ENCODE measurements around the gene ZNF12. TPM values are rescaled to one million over a fixed set of nuclear protein-coding genes. Genes with fewer than 3 reads are reported as not detected.

The ZNF12 gene
- total and polyA plus RNA-seq, 2 donors (not counting 1 experiment from before 2014, with no cell fraction given) = 15.9 to 17.8 TPM

DNA sequence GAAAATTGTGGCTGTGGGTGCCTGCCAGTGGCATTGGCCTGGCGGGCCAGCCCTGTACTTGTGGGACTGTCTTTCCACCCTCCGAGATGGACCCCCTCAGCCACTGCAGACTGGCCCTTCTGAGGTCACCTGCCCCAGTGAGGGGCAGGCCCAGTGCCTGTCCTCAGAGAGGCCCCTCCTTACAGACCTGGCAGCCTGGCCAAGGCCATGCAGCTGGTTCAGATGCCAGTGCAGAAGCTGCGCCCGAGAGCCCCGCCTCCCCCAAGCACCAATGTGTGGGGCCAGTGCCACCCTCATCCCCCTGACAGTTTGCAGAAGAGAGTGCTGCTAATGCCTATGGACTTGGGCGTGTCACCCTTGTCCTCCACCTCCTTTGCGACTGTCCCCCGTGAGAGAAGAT is 59.7 kb downstream of the ZNF12 start:
- Histone ChIP-seq H3K9me3 (ENCODE audit: control insufficient read depth, insufficient read depth, low read depth, low read length) (no peaks in the 10 kb centered on the region), H2AFZ (ENCODE audit: low read length) (no peak overlapping the region), H3K79me2 (ENCODE audit: control insufficient read depth, insufficient read depth, low read length) (no peaks in the 10 kb centered on the region), H3K27ac (ENCODE audit: insufficient read depth, low read length) (no peak overlapping the region), H4K20me1 (ENCODE audit: control insufficient read depth, extremely low read depth, insufficient read depth, low read length) (no peaks in the 10 kb centered on the region), H3K4me3 (replicated peaks in 1 of 4; ENCODE audit: control extremely low read depth in 1 of 4, insufficient read depth in 1 of 4, low read depth in 3 of 4, low read length in 4 of 4) (no peak overlapping the region), H3K4me1 (ENCODE audit: control insufficient read depth, extremely low read depth, insufficient read depth, low read length) (no peaks in the 10 kb centered on the region), H3K36me3 (ENCODE audit: control insufficient read depth, insufficient read depth, low read length) (peaks cover 23% of the 10 kb centered on the region), H3K9ac (ENCODE audit: insufficient read depth, low read length) (no peak overlapping the region), H3K4me2 (ENCODE audit: extremely low read depth, insufficient read depth, low read length) (no peak overlapping the region), H3K27me3 (ENCODE audit: control insufficient read depth, insufficient read depth, low read length) (no peaks in the 10 kb centered on the region)
- no peak for DNase-seq (ENCODE audit: low read depth in 2 of 2)
- TF ChIP-seq, protein P1, sequence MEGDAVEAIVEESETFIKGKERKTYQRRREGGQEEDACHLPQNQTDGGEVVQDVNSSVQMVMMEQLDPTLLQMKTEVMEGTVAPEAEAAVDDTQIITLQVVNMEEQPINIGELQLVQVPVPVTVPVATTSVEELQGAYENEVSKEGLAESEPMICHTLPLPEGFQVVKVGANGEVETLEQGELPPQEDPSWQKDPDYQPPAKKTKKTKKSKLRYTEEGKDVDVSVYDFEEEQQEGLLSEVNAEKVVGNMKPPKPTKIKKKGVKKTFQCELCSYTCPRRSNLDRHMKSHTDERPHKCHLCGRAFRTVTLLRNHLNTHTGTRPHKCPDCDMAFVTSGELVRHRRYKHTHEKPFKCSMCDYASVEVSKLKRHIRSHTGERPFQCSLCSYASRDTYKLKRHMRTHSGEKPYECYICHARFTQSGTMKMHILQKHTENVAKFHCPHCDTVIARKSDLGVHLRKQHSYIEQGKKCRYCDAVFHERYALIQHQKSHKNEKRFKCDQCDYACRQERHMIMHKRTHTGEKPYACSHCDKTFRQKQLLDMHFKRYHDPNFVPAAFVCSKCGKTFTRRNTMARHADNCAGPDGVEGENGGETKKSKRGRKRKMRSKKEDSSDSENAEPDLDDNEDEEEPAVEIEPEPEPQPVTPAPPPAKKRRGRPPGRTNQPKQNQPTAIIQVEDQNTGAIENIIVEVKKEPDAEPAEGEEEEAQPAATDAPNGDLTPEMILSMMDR (conservative IDR thresholded peaks at IDR 0.05 in 1 of 2, IDR thresholded peaks at IDR 0.05 in 1 of 2; ENCODE audit: low read depth in 1 of 2, low read length in 2 of 2) = no peak
- TF ChIP-seq EZH2 (IDR thresholded peaks at IDR 0.05; ENCODE audit: low read length, missing control alignments) = no peak

DNA sequence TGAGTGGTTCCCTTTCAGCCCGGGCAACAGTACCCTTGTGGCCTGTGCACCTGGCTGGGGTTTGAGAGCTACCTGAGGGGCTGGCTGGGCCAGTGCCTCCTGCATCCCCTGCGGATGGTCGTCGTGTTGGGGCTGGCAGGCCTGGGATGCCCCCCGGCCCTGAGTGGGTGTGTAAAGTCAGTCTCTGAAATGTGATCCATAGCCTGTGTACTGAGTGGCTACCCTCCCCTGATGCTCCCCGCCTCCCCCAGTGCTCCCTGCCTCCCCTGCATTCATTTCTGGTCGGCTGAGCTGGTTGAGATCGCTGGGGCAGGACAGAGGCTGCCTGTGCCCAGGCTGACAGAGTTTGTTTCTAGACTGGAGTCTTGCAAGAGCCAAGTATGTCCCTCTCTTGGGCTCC is 60.3 kb downstream of the ZNF12 start:
- Histone ChIP-seq H3K9ac (ENCODE audit: insufficient read depth, low read length) (no peak overlapping the region), H4K20me1 (ENCODE audit: control insufficient read depth, extremely low read depth, insufficient read depth, low read length) (no peaks in the 10 kb centered on the region), H3K36me3 (ENCODE audit: control insufficient read depth, insufficient read depth, low read length) (peaks cover 21% of the 10 kb centered on the region), H3K9me3 (ENCODE audit: control insufficient read depth, insufficient read depth, low read depth, low read length) (no peaks in the 10 kb centered on the region), H2AFZ (ENCODE audit: low read length) (no peak overlapping the region), H3K4me1 (ENCODE audit: control insufficient read depth, extremely low read depth, insufficient read depth, low read length) (no peaks in the 10 kb centered on the region), H3K4me2 (ENCODE audit: extremely low read depth, insufficient read depth, low read length) (no peak overlapping the region), H3K27me3 (ENCODE audit: control insufficient read depth, insufficient read depth, low read length) (no peaks in the 10 kb centered on the region), H3K27ac (ENCODE audit: insufficient read depth, low read length) (no peak overlapping the region), H3K4me3 (replicated peaks in 1 of 4; ENCODE audit: control extremely low read depth in 1 of 4, insufficient read depth in 1 of 4, low read depth in 3 of 4, low read length in 4 of 4) (no peak overlapping the region), H3K79me2 (ENCODE audit: control insufficient read depth, insufficient read depth, low read length) (no peaks in the 10 kb centered on the region)
- DNase-seq (ENCODE audit: low read depth in 2 of 2) = no peak
- TF ChIP-seq, protein P1 (conservative IDR thresholded peaks at IDR 0.05 in 1 of 2, IDR thresholded peaks at IDR 0.05 in 1 of 2; ENCODE audit: low read depth in 1 of 2, low read length in 2 of 2) = no peak
- TF ChIP-seq EZH2 (IDR thresholded peaks at IDR 0.05; ENCODE audit: low read length, missing control alignments) = no peak

DNA sequence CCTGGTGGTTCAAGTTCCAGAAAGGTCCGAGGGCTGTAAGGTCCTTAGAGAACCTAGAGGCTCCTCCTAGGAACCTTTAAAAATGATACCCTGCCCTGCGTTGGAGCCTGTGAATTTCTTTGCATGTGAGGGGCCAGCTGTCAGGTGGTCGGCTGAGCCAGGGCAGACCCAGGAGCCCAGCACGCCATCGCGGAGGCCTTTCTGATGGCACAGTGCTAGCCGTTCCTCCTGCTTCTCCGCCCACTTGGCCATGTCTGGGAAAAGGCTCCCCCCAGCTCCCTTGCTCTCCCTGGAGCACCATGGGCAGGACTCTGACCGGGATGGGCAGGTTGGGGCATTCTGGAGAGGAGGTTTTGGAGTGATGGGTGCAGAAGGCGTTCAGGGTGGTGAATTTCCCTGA is 62.0 kb downstream of the ZNF12 start:
- no peak for TF ChIP-seq EZH2 (IDR thresholded peaks at IDR 0.05; ENCODE audit: low read length, missing control alignments)
- TF ChIP-seq, protein P1 (conservative IDR thresholded peaks at IDR 0.05 in 1 of 2, IDR thresholded peaks at IDR 0.05 in 1 of 2; ENCODE audit: low read depth in 1 of 2, low read length in 2 of 2) = no peak
- peaks cover 22% of the 10 kb centered on the region for H3K36me3 ChIP-seq (ENCODE audit: control insufficient read depth, insufficient read depth, low read length)
- no peaks in the 10 kb centered on the region for H3K4me1 ChIP-seq (ENCODE audit: control insufficient read depth, extremely low read depth, insufficient read depth, low read length)
- no peak overlapping the region for H3K27ac ChIP-seq (ENCODE audit: insufficient read depth, low read length)
- H3K9ac ChIP-seq (ENCODE audit: insufficient read depth, low read length) = no peak overlapping the region
- H3K79me2 ChIP-seq (ENCODE audit: control insufficient read depth, insufficient read depth, low read length) = peaks cover 3% of the 10 kb centered on the region
- no peak overlapping the region for H2AFZ ChIP-seq (ENCODE audit: low read length)
- no peak overlapping the region for H3K4me2 ChIP-seq (ENCODE audit: extremely low read depth, insufficient read depth, low read length)
- DNase-seq (ENCODE audit: low read depth in 2 of 2) = no peak
- H3K9me3 ChIP-seq (ENCODE audit: control insufficient read depth, insufficient read depth, low read depth, low read length) = no peaks in the 10 kb centered on the region
- no peaks in the 10 kb centered on the region for H3K27me3 ChIP-seq (ENCODE audit: control insufficient read depth, insufficient read depth, low read length)
- no peaks in the 10 kb centered on the region for H4K20me1 ChIP-seq (ENCODE audit: control insufficient read depth, extremely low read depth, insufficient read depth, low read length)
- H3K4me3 ChIP-seq (replicated peaks in 1 of 4; ENCODE audit: control extremely low read depth in 1 of 4, insufficient read depth in 1 of 4, low read depth in 3 of 4, low read length in 4 of 4) = no peak overlapping the region

Data from fibroblast of lung (primary cell).